ENCODE measurements around the gene OSTN.

DNA sequence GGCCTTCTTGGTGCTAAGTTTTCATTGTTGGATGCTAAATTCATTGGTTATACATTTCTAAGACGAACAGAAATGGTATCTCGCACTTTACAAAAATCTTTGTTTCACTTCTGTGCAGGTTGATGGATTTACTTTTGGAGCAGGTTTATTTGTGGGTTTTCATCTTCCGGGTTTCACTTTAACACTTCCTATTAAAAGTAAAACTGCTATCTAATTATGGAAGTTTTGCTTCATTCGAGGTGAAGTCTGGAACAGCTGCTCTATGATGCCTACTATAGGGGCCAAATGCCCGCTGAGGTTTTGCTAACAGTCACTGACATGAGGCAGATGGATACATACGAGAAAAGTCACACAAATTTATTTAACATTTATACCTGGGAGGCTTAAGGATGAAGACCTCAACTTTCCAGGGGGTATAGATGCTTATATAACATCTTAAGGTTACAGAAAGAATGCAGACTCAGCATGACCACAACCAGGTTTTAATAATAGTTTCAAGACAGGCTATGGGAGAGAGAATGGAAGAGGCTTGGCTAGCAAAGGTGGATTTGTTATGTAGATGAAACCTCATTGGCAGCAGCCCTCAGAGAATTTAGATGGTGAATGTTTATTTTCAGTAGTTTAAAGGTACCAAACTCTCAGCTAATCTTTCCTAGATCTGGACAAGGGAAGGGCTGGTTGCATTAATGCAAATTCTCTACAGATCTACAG, 54.2 kb downstream of the OSTN start:
- no peak for TF ChIP-seq TEAD4 (IDR thresholded peaks at IDR 0.05)
- no peak for TF ChIP-seq FOXM1 (IDR thresholded peaks at IDR 0.05; ENCODE audit: borderline replicate concordance, low read depth)
- no peak for TF ChIP-seq EP300 (IDR thresholded peaks at IDR 0.05; ENCODE audit: borderline replicate concordance)
- TF ChIP-seq TAF1 (IDR thresholded peaks at IDR 0.05; ENCODE audit: low read depth): no peak
- TF ChIP-seq, protein P1, sequence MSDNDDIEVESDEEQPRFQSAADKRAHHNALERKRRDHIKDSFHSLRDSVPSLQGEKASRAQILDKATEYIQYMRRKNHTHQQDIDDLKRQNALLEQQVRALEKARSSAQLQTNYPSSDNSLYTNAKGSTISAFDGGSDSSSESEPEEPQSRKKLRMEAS (IDR thresholded peaks at IDR 0.05): no peak
- no peak for TF ChIP-seq NFIC (IDR thresholded peaks at IDR 0.05)
- TF ChIP-seq YY1 (IDR thresholded peaks at IDR 0.05; ENCODE audit: low read depth): no peak
- TF ChIP-seq TCF12 (IDR thresholded peaks at IDR 0.05; ENCODE audit: low read depth): no peak
- TF ChIP-seq, protein P2, sequence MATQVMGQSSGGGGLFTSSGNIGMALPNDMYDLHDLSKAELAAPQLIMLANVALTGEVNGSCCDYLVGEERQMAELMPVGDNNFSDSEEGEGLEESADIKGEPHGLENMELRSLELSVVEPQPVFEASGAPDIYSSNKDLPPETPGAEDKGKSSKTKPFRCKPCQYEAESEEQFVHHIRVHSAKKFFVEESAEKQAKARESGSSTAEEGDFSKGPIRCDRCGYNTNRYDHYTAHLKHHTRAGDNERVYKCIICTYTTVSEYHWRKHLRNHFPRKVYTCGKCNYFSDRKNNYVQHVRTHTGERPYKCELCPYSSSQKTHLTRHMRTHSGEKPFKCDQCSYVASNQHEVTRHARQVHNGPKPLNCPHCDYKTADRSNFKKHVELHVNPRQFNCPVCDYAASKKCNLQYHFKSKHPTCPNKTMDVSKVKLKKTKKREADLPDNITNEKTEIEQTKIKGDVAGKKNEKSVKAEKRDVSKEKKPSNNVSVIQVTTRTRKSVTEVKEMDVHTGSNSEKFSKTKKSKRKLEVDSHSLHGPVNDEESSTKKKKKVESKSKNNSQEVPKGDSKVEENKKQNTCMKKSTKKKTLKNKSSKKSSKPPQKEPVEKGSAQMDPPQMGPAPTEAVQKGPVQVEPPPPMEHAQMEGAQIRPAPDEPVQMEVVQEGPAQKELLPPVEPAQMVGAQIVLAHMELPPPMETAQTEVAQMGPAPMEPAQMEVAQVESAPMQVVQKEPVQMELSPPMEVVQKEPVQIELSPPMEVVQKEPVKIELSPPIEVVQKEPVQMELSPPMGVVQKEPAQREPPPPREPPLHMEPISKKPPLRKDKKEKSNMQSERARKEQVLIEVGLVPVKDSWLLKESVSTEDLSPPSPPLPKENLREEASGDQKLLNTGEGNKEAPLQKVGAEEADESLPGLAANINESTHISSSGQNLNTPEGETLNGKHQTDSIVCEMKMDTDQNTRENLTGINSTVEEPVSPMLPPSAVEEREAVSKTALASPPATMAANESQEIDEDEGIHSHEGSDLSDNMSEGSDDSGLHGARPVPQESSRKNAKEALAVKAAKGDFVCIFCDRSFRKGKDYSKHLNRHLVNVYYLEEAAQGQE (IDR thresholded peaks at IDR 0.05; ENCODE audit: low read depth): no peak

All from Ishikawa (cell line).